ENCODE data around the gene BTBD7.
A peak's percentile ranks its signal among the peaks of the same experiment; 100 is the strongest.
"Not testable (repeated sequence)": the region's sequence is repeated elsewhere in the genome, so short reads cannot be mapped to it uniquely, and the experiment has no call there.

Gene BTBD7, protein sequence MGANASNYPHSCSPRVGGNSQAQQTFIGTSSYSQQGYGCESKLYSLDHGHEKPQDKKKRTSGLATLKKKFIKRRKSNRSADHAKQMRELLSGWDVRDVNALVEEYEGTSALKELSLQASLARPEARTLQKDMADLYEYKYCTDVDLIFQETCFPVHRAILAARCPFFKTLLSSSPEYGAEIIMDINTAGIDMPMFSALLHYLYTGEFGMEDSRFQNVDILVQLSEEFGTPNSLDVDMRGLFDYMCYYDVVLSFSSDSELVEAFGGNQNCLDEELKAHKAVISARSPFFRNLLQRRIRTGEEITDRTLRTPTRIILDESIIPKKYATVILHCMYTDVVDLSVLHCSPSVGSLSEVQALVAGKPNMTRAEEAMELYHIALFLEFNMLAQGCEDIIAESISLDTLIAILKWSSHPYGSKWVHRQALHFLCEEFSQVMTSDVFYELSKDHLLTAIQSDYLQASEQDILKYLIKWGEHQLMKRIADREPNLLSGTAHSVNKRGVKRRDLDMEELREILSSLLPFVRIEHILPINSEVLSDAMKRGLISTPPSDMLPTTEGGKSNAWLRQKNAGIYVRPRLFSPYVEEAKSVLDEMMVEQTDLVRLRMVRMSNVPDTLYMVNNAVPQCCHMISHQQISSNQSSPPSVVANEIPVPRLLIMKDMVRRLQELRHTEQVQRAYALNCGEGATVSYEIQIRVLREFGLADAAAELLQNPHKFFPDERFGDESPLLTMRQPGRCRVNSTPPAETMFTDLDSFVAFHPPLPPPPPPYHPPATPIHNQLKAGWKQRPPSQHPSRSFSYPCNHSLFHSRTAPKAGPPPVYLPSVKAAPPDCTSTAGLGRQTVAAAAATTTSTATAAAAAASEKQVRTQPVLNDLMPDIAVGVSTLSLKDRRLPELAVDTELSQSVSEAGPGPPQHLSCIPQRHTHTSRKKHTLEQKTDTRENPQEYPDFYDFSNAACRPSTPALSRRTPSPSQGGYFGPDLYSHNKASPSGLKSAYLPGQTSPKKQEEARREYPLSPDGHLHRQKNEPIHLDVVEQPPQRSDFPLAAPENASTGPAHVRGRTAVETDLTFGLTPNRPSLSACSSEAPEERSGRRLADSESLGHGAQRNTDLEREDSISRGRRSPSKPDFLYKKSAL

GRCh38 chr14:93332853-93333630 lies at the start of gene BTBD7:
Gene BTBD7 (minus strand): TSS chr14:93333036. CDS start chr14:93296051, 36,985 bp downstream.
- DNase-seq = peak; percentile 99

DNA sequence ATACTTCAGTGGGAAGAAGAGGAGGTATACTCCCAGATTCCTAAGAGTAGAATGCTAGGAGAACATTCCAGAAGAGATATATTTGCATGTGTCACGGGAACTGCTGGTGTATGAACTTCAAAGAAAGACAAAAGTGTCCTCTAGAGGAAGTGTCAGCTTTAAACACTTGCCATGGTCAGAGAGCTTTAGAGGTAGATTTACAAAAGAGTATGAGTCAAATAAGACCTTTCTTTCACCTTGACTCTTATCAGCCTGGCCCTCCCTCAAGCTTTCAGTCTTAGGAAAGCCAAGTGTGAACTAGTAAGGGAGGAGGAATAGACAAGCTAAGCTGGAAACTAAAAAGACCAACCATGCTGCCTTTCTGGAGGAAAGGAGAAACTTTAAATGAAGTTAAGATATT lies 48.8 kb upstream of the BTBD7 start:
- no peak for DNase-seq

GRCh38 chr14:93379831-93380230 lies 47.0 kb upstream of the BTBD7 start:
- DNase-seq = no peak

DNA sequence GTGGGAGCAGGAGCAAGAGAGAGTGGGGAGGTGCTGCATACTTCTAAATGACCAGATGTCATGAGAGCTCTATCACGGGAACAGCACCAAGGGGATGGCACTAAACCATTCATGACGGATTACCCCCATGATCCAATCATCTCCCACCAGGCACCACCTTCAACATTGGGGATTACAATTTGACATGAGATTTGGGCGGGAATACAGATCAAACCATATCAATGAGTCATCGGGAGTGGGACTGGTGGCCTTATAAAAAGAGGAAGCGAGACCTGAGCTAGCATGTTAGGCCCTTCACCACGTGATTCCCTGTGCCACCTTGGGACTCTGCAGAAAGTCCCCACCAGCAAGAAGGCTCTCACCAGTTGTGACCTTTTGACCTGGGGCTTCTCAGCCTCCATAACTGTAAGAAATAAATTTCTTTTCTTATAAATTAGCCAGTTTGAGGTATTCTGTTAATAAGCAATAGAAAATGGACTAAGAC lies 42.9 kb upstream of the BTBD7 start:
- peak; percentile 25 for DNase-seq

DNA sequence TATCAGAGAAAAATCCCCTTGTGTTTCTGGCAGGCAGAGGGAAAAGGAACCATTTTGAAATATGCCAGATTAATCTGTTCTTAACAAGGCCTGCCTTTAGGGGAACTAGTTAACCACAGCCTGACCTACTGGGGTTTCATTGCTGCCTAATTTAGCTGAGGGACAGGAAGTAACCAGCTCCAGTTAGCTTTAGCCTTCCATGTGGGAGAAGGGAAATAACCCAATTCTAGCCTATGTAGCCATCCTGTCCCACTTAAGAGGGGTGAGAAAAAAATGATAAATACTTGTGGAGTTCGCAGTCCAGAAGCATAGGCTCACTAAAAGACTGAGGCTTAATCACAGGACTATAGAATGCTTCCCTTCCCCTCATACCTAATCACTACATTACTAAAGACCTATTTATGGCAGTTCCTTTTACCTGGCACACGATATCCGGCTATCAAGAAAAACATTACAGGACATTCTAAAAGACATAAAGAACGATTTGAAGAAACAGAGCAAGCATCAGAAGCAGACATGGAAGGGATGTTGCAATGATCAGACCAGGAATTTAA lies 37.0 kb upstream of the BTBD7 start:
- peak; percentile 69 for DNase-seq

GRCh38 chr14:93368996-93369712 lies 36.3 kb upstream of the BTBD7 start:
- no peak for DNase-seq

DNA sequence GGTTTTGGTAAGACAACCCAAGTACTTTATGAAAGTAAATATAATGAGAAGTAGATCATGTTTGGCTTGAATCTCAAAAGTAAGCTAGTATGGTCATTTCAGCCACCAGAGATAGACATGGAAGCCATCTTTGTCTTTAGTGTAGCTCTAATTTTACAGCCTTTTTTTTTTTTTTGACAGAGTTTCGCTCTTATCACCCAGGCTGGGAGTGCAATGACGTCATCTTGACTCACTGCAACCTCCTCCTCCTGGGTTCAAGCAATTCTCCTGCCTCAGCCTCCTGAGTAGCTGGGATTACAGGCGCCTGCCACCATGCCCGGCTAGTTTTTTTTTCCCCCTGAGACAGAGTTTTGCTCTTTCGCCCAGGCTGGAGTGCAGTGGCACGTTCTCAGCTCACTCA lies 22.0 kb upstream of the BTBD7 start:
- DNase-seq = not testable (repeated sequence)

- DNase-seq = no peak
Observed at GRCh38 chr14:93348292-93348691, 15.5 kb upstream of the BTBD7 start.

GRCh38 chr14:93347850-93348249 lies 15.0 kb upstream of the BTBD7 start:
- DNase-seq = no peak

- DNase-seq = no peak
Observed at GRCh38 chr14:93346926-93347721, 14.3 kb upstream of the BTBD7 start, which contains the start of gene COX8C. Gene COX8C (plus strand): TSS chr14:93347182. CDS start chr14:93347269, 87 bp downstream.

DNA sequence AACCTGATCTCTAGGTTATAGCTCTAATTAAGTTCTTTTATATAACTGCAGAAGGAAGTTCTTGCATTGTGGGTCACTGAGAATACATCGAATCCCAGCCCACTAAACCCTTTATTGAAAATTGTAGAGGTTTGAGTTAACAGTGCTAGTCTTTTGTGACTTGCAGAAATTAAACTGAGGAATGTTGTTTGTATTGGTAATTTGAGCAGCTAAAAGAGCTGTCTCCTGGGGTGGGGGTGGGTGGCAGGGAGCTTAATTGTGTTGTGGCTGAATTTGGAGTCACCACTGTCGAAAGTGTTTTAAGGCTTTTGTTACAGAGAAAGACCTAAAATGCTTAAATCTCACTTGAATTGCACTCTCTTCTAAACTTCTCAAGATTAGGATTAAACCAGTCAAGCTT lies 11.0 kb upstream of the BTBD7 start:
- DNase-seq = no peak

- DNase-seq = peak; percentile 82
Observed at GRCh38 chr14:93343266-93343665, 10.4 kb upstream of the BTBD7 start.

GRCh38 chr14:93337884-93338283 lies 5.0 kb upstream of the BTBD7 start:
- no peak for DNase-seq

DNA sequence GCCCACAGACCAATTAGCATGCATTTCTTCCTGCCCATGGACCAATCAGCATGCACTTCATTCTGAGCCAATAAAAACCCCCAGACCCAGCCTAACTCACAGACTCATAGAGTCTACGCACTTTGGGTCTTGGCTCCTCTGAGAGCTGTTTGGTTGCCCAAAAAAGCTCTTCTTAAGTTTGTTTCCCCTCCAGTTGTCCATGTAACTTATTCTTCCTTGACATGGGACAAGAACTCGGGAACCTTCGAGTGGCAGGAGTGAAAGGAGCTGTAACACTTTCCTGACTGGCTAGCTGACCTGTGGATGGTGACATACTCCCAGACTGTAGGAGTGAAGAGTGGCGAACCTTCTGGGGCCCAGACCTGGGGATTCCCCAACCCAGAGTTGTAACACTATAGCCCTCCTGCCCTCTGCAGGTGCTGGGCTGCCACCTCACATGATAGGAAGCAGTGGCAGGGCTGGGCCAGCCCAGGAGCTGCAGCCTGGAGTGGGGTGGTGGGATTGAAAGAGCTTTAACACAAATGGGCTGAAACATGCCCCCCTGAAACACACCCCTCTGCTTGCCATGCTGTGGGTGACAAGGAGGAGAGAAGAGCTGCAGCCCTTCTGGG lies 4.4 kb upstream of the BTBD7 start:
- no peak for DNase-seq

DNA sequence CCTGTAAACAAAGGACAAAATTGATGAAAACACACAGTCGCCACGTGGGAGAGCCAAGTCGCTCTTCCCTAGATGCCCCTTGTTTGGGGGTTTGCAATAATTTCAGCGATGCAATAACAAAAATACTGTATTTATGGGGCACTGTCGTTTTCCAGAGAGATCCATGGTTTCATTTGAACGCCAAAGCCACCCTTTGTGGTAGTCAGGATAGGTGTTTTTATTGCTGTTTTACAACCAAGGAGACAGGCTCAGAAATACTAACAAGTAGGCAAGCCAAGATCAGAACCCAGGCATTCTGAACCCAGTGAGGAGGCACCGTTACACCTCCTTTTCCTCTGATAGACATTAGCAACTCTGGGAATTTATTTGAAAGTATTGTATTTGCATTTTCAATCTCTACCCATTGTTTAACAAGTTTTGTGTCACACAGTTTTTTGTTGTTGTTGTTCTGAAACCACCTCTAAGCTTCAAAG lies 831 bp upstream of the BTBD7 start:
- DNase-seq = no peak

DNA sequence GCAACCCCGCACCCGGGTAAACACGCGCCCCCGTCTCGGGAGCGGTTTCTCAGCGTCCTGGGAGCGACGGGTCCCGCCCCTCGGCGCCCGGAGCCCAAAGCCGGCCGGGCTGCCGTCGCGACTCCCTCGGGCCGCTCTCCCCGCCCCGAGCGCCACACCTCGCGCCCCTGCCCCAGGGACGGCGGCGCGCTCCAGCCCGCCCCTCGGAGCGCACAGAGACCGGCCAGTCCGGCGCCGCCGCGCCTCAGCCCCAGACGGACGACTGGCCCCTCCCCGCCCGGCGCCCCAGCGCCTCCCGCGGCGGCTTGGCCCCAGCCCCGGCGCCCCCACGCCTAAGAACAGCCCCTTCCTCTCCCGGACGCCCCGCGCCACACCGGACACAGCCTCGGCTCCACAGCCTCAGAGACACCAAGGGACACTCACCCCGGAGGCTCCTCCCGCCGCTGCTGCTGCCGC lies 411 bp downstream of the BTBD7 start:
- peak; percentile 71 for DNase-seq

DNA sequence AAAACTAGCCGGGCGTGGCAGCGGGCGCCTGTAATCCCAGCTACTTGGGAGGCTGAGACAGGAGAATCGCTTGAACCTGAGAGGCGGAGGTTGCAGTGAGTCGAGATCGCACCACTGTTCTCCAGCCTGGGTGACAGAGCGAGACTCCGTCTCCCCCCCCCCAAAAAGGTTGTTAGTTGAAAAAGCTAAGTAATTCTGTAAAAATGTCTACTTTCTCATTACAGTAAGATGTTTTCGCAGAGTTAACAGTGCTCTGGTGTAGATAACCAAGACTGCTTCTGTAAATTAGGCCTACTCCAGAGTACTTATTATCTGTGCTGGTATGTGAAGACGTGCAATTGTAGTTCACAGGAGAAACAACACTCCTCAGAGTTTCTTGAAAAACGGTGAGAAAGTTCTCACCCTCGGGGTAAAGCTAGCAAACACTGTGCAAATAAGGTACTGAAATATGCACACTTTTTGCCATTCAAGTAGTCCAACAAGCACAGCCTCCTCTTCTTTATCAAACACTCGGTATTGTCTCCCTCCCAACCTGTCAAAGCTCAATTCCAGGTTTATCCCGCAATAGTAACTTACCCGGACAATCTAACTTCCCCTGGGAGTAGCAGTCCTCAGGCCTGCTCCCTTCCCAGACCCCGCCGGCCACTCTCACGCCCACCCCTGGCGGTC lies 974 bp downstream of the BTBD7 start:
- DNase-seq = peak; percentile 41

GRCh38 chr14:93331002-93331727 lies 1.7 kb downstream of the BTBD7 start:
- DNase-seq = peak; percentile 25
